NCI-H2107 treated with DMSO at 0.1 percent for 48 hours (cell line): ENCODE measurements around the gene CNDP2.
"Not testable (repeated sequence)": the region's sequence is repeated elsewhere in the genome, so short reads cannot be mapped to it uniquely, and the experiment has no call there.

Experiments
- DNase-seq: peaks from one replicate; lab custom pipeline; 2025; ENCODE audit not compliant: unreplicated experiment; lab: John Stamatoyannopoulos, UW

Gene CNDP2

GRCh38 chr18:74499633-74500032, 3.5 kb downstream of the CNDP2 start:
- no peak for DNase-seq

DNA sequence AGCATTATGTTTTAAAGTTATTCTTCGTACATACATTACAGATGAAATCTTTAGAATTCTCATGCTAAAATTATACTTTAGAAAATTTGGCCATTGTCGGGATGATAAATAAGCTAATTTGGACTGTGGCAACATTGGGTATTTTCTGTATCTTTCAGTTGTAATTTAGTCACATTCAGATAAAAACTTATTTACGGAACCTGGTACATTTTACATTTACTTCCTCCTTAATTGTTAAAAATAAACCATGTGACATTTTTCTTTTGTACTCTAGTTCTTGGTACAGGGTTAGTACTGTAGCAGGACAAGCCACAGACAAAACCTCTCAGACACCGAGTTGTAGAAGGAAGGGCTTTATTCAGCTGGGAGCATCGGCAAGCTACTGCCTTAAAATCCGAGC, 4.2 kb downstream of the CNDP2 start:
- no peak for DNase-seq

- not testable (repeated sequence) for DNase-seq
Measured at GRCh38 chr18:74500774-74501173, 4.6 kb downstream of the CNDP2 start.

DNA sequence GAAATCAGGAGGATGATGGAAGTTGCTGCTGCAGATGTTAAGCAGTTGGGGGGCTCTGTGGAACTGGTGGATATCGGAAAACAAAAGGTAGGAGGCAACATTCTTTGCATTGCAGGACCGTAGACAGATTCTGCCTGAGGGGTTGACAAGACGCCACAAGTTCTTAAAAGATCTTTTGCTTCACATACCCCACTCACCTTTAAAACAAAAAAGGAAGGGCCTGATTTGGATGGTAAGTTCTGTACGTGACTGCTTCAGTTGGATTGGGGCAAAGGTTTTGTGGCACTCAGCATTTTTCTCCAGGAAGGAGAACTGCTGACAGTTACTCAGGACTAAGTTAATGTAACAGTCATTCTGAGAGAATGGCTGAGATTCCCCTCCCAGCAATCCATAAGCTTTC, 5.2 kb downstream of the CNDP2 start:
- no peak for DNase-seq

- DNase-seq = no peak
Measured at GRCh38 chr18:74503137-74503536, 7.0 kb downstream of the CNDP2 start.

- no peak for DNase-seq
Measured at GRCh38 chr18:74505776-74506175, 9.6 kb downstream of the CNDP2 start.

DNA sequence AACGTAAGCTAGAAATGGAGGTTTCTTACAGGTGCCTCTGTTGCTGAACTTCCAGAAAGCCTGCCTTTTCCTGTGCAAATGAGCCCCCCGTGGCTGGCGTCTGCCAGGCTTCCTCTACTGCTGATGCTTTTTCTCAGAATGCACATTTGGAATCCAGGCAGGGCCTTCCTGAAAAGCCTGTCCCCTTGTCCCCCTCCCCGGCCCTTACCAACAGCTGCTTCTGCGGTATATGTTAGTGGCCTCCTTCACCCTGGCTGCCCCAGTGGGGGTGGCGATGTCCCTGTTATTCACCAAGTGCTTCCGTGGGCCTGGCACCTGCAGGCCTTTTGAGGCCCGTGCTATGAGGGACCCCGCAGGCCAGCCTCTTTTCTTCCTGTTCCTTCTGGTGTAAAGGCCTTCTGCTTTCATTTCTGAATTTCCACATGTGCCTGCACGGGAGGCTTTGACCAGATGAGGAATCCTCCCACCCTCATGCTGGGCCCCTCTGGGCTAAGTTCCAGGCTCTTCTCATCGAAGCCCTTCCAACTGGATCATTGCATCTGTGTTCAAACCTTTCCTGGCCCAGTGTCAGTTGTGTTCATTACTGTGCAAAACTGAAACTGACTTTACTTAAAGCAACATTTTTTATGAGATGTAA, 10.4 kb downstream of the CNDP2 start:
- no peak for DNase-seq

- no peak for DNase-seq
Measured at GRCh38 chr18:74507097-74507881, 11.1 kb downstream of the CNDP2 start.

- DNase-seq = no peak
Measured at GRCh38 chr18:74507927-74508326, 11.8 kb downstream of the CNDP2 start.

DNA sequence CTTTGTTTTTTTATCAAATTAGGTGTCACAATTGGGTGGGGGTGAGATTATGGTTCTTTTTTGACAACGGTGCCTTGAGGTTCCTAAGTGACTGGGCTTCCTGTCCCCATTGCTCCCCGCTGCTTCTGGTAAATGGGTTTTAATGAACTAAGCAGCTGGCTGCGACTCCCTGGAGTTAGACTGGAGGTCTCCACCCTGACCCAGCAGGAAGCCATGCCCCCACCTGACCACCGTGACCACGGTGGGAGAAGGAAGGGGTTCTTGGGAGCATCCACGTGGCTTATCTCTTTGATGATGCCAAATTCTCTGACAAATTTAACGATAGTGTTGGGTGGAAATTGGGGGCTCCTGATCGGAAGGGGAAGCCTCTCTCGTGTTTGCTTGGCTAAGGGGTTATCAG, 12.2 kb downstream of the CNDP2 start:
- no peak for DNase-seq

- no peak for DNase-seq
Measured at GRCh38 chr18:74508821-74509225, 12.7 kb downstream of the CNDP2 start.

DNA sequence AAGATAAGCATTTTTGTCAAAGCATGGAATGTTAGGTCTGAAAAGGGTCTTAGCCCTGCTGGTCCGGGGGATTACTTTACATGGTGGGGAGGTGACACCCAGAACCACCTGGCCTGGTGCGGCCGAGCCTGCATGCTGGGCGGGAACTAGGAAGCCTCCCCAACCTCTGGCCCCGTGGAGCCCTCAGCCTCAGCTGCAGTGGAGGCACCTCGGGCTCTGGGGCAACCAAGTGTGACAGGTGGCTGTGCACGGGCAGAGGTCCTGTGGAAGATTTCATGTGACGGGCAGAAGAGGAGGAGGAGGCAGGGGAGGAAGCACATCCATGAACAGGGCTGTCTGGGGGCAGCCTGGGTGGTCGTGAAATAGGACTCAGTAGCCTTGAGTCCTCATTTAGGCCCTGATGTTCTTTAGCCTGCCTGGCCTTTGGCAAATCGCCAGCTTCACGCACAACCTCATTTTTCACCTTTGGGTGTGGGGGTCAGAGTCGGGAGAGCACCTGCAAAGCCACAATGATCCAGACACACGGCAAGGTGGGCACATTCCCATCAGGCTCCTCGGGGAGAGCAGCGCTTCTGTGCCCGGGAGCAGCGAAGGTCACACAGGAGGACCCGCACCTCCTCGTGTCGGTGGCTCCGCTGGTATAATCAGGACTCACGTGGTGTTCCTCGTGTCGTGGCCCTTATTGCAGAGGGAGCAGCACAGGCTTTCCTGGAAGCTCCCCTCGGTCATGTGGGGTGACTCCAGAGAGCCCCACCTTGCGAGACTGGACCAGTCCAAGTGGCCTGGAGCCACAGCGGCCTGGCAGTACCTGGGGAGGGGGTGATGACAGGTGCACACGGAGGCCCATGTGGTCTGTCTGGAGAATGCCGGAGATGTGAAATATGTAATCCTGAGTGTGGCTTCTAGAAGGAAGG, 13.9 kb downstream of the CNDP2 start:
- DNase-seq = no peak

DNA sequence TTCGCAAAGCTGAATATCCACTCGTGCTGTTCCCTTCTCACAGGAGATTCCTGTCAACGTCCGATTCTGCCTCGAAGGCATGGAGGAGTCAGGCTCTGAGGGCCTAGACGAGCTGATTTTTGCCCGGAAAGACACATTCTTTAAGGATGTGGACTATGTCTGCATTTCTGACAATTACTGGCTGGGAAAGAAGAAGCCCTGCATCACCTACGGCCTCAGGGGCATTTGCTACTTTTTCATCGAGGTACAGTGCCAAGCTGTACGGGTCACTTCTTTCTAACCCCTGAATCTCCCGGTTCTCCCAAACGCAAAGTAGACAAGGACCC, 14.6 kb downstream of the CNDP2 start:
- DNase-seq = no peak

- DNase-seq = no peak
Measured at GRCh38 chr18:74511823-74512222, 15.7 kb downstream of the CNDP2 start.

DNA sequence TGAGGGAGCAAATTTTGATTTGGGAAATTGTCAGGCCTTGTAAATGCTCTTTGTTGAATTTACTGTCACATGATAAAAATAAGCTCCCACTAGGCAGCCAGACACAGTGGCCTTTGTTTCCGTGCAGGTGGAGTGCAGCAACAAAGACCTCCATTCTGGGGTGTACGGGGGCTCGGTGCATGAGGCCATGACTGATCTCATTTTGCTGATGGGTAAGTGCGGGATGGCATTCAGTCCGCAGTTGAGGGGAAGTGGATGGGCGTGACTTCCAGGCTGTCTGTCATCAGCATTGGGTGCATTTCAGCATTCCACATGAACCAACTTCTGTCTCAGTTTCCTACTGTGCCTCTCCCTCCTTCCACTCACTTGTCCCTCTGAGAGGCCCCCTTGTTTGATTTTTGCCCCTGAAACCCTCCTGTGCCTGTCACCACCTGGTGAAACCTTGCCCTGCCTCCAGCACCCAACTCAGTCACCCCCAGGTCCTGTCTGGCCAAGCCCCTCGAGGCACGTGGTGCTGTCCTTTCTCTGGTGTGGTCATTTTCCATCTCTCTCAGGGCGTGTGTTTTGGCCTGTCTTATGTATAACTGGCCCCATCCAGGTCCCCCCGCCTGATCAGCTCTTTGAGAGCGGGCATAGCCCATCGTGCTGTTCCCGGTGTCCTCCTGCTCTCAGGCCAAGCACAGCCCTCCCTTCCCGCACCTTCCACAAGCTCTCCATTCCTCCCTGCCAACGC, 16.3 kb downstream of the CNDP2 start:
- no peak for DNase-seq

DNA sequence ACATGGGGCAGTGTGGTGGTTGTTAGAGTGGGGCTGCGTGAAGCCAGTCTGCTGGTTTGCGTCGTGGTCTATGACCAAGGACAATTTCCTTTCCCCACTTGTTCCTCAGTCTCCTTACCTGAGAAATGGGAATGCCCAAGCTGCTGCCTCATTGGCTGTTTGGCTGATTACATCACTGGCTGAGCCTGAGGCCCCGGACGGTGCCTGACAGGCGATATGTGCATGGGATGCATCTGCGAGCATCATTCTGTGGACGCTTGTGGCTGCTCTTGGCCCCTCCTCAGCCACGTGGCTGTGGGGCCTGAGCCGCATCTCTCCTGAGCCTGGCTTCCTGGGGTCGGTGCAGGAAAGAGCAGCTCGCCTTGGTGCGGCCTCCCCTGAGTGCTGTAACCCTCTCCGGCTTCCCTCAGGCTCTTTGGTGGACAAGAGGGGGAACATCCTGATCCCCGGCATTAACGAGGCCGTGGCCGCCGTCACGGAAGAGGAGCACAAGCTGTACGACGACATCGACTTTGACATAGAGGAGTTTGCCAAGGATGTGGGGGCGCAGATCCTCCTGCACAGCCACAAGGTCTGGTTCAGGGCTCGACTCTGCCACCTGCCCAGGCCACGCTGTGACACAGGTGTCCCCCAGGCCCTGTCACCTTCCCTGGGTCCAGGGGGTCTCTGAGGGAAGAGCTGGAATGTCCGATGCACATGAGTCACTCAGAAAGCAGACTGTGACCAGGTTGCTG, 17.2 kb downstream of the CNDP2 start:
- no peak for DNase-seq

DNA sequence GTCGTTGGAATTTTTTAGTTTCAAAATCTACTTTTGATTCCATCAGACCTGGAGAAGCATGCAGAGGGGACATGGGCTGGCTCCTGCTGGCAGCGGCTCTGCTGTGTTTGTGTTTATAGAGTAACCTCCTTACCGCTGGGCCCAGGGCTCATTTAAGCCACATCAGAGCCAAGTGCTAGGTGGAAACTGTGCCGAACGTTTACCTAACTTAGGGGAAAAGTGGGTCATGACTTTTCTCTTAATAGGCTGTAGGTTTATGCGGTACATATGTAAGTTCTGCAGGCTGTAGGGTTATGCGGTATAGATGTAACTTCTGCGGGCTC, 17.7 kb downstream of the CNDP2 start:
- DNase-seq = no peak

DNA sequence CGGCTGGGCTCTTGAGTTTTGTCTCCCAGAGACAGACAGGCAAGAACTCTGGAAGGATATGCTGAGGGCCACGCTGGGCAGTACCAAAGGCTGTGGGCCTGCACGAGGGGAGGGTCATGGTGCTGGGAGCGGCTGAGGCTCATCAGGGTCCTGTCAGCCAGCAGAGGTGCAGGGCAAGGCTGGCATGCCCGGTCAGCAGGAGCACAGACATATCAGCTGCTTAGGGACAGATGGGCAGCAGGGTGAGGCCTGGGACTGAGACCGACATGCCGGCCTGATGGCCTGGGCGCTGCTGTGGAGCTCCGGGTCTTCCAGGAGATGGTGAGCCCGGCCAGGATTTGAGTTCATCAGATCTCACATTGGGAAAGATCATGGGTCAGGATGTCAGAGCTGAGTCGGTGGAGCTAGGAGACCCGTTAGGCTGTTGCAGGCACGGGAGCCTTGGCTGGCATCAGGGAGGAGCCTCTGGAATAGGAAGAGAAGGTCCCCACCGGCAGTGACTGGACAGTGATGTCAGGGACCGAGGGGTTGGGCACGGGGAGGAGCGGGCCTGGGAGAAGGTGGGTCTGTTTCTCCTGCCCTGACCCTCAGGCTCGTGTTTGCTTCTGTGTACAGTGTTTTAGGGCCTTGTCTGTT, 18.8 kb downstream of the CNDP2 start:
- DNase-seq = no peak

GRCh38 chr18:74515620-74516231, 19.6 kb downstream of the CNDP2 start:
- DNase-seq = peak; percentile 33
